Activated CD8-positive, alpha-beta T cell treated with anti-CD3 and anti-CD28 coated beads for 36 hours (primary cell): ENCODE measurements around the gene MOB3B. TPM values are rescaled to one million over a fixed set of nuclear protein-coding genes. Genes with fewer than 3 reads are reported as not detected.

Experiments used
- ATAC-seq: fragments of 200-7000 bp; cut with Tn5 transposase; one replicate; pipeline ENCODE4 v1.10.0; 2021; ENCODE audit warnings: mild to moderate bottlenecking, moderate library complexity
- CTCF ChIA-PET: fragments of 350-600 bp; sonication (Branson Sonifier 250); formaldehyde crosslinking; loops from one replicate; lab custom pipeline; 2021; ENCODE audit warnings: antibody characterized with exemption; lab: Charles Lee
- POLR2A ChIA-PET: fragments of 350-600 bp; sonication (Branson Sonifier 250); formaldehyde crosslinking; loops from one replicate; lab custom pipeline; 2021; ENCODE audit warnings: antibody characterized with exemption; lab: Charles Lee
- DNase-seq: peaks from one replicate; pipeline ENCODE4 v3.0.0-alpha.2; 2020
- H3K27ac Mint-ChIP-seq: one replicate; pipeline ENCODE4 v1.8.0; 2021; ENCODE audit warnings: mild to moderate bottlenecking, mixed read lengths
- H3K27me3 Mint-ChIP-seq: one replicate; pipeline ENCODE4 v1.8.0; 2021; ENCODE audit warnings: mixed read lengths
- H3K36me3 Mint-ChIP-seq: one replicate; pipeline ENCODE4 v1.8.0; 2021; ENCODE audit warnings: low read depth, mixed read lengths
- H3K4me1 Mint-ChIP-seq: one replicate; pipeline ENCODE4 v1.8.0; 2021; ENCODE audit warnings: low read depth, mixed read lengths
- H3K4me3 Mint-ChIP-seq: one replicate; pipeline ENCODE4 v1.8.0; 2021; ENCODE audit warnings: mild to moderate bottlenecking, moderate library complexity, mixed read lengths
- H3K9me3 Mint-ChIP-seq: one replicate; pipeline ENCODE4 v1.8.0; 2021; ENCODE audit warnings: mixed read lengths
- CTCF ChIP-seq: fragments of 200-600 bp; IDR thresholded peaks from one replicate; pipeline ENCODE4 v1.8.0; 2022; ENCODE audit warnings: antibody characterized with exemption, mild to moderate bottlenecking
- intact Hi-C: fragments of 100-400 bp; cut with micrococcal nuclease; formaldehyde crosslinking; loops from one replicate; pipeline ENCODE4 v1.10.0; 2022
- total RNA-seq, 2 experiments: library from RNA; stranded (reverse); gene quantifications; one replicate each; pipeline ENCODE4 v1.2.3, GENCODE V29; 2021

MOB3B gene
- total RNA-seq, 2 experiments from 2014 or later: 0.47 to 0.67 TPM

DNA sequence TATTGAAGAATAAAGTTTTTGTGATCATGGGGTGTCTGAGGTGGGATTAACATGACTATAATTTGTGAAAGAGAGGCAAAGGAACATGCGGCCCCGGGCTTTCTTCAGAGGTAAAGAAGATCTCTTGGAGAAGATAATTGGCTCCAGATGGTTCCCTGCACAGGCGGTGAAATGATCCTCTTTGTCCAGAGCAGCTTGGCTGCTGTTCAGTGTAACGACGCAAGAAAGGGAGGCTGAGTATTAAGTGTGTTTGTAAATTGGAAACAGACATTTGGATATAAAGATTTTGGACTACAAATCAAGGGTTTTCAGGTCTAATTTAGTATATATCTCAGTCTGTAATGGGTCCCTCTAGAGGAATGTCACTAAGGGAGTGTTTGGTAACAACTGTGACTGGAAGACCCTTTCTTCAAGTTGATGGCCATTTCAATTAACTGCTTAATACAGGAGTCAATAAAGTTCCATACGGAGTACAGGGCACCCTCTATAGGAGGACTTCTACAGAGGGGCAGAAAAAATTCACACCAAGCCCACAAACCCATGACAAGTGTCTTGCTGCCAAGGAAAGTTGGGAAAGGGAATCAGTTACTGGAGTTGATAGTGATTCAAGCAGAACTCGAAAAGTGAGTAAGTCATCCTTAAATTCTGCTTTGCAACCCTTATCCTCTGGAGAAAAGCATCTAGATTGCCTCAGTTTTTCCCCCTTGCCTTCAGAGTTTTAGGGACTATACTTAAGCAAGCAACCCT is 236.8 kb downstream of the MOB3B start:
- POLR2A ChIA-PET: no interaction called here
- intact Hi-C loops: no loop called here
- Mint-ChIP-seq H3K27me3 (peaks cover 8% of the 10 kb centered on the region), H3K9me3 (no peaks in the 10 kb centered on the region), H3K4me1 (no peaks in the 10 kb centered on the region), H3K36me3 (no peaks in the 10 kb centered on the region), H3K27ac (no peak overlapping the region), H3K4me3 (no peak overlapping the region)
- TF ChIP-seq CTCF: no peak
- no peak for ATAC-seq
- CTCF ChIA-PET: no interaction called here
- DNase-seq: no peak

- CTCF ChIA-PET: no interaction called here
Observed at GRCh38 chr9:27291292-27291691, 238.3 kb downstream of the MOB3B start.

DNA sequence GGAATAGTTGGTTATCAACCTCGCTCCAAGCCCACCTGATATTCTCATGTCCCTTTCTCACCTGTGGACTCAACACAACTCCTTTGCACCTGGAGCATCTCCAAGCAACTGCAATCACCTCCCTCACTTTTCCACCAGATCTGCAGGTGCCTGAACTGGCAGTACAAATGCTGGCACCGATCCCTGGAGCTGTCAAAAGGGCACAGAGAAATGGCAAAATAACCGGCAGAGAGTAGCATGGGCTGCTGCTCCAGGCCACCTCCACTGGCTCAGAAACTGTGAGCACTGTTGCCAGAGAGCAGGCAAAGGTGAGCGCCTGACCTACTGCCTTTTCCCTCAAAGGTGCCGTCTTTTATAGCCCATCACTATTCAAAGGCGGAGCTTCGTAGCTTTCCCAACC is 247.3 kb downstream of the MOB3B start:
- ChIA-PET POLR2A (interaction anchor here (0.6 to 0.7 kb wide), 2 partner anchors 13 to 1294 kb away, joined by 3 to 4 read pairs; no protein-coding TSS in a partner anchor), CTCF (no interaction called here)
- H3K4me3 Mint-ChIP-seq: no peak overlapping the region
- ATAC-seq (no peak), DNase-seq (no peak)
- no peak overlapping the region for H3K27ac Mint-ChIP-seq
- H3K4me1 Mint-ChIP-seq: no peaks in the 10 kb centered on the region
- no peaks in the 10 kb centered on the region for H3K9me3 Mint-ChIP-seq
- no peaks in the 10 kb centered on the region for H3K36me3 Mint-ChIP-seq
- intact Hi-C loops: loop anchor here (5.0 kb wide), 1 partner anchor 45 kb away; no protein-coding TSS in a partner anchor
- TF ChIP-seq CTCF: no peak
- H3K27me3 Mint-ChIP-seq: peaks cover 9% of the 10 kb centered on the region

More at GRCh38 chr9:27291292-27291691, 238.3 kb downstream of the MOB3B start:
- H3K4me1 Mint-ChIP-seq: no peaks in the 10 kb centered on the region
- intact Hi-C loops: no loop called here
- POLR2A ChIA-PET: no interaction called here
- ATAC-seq: no peak
- H3K27me3 Mint-ChIP-seq: peaks cover 8% of the 10 kb centered on the region
- no peaks in the 10 kb centered on the region for H3K9me3 Mint-ChIP-seq
- DNase-seq: no peak
- no peak for TF ChIP-seq CTCF
- H3K36me3 Mint-ChIP-seq: no peaks in the 10 kb centered on the region
- H3K4me3 Mint-ChIP-seq: no peak overlapping the region
- no peak overlapping the region for H3K27ac Mint-ChIP-seq

DNA sequence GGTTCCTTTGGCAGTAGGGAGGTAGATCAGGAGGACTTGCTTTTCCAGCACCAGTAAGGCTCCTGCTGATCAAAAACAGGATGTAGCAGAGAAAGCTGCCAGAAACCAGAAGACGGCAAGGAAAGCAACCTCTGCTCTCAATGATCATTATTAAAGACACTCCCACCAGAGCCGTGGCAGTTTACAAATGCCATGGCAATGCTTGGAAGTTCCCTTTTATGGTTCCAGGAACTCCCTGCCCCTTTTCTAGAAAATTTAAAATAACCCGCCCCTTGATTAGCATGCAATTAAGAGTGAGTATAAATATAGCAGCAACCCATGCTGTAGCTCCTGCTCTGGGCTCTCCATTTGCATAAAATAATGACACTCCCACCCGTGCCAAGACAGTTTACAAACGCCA is 248.8 kb downstream of the MOB3B start:
- intact Hi-C loops: loop anchor here (5.0 kb wide), 1 partner anchor 46 kb away; no protein-coding TSS in a partner anchor
- Mint-ChIP-seq H3K36me3 (no peaks in the 10 kb centered on the region), H3K27me3 (peaks cover 12% of the 10 kb centered on the region), H3K9me3 (no peaks in the 10 kb centered on the region), H3K4me3 (no peak overlapping the region), H3K27ac (no peak overlapping the region), H3K4me1 (peaks cover 2% of the 10 kb centered on the region)
- CTCF ChIA-PET: no interaction called here
- DNase-seq: no peak
- TF ChIP-seq CTCF: no peak
- POLR2A ChIA-PET: no interaction called here
- ATAC-seq: no peak

GRCh38 chr9:27280249-27280648 is 249.4 kb downstream of the MOB3B start:
- ChIA-PET CTCF (interaction anchor here (1.1 kb wide), 1 partner anchor 247 kb away, joined by 3 read pairs; no protein-coding TSS in a partner anchor), POLR2A (no interaction called here)
- intact Hi-C loops: loop anchor here (5.0 kb wide), 1 partner anchor 47 kb away; no protein-coding TSS in a partner anchor
- Mint-ChIP-seq H3K9me3 (no peaks in the 10 kb centered on the region), H3K27me3 (peaks cover 12% of the 10 kb centered on the region), H3K27ac (no peak overlapping the region), H3K36me3 (no peaks in the 10 kb centered on the region), H3K4me3 (no peak overlapping the region), H3K4me1 (peaks cover 2% of the 10 kb centered on the region)
- no peak for DNase-seq
- no peak for ATAC-seq
- no peak for TF ChIP-seq CTCF
